ENCODE data around the gene CNTN4.

DNA sequence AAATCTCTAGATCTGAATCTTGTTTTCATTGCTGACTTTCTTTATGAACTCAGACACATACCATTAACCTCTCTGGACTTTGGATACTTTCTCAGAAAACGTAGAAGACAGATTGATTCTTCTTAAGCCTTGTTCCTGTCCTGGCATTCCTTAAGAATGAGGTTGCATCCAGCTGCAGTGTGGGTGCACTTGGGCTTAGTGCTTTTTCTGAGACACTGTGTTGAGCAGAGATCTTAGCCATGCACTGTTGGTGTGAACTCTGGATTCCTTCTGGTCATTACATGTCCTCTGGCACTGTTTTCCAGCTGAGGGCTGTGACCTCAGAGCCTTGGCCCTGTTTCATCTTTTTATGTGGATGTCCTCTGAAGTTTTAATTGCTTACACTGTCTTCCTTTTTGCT, 428.3 kb downstream of the CNTN4 start:
- TF ChIP-seq POLR2AphosphoS5 (IDR thresholded peaks at IDR 0.05; ENCODE audit: insufficient read depth, low read depth, low read length) (no peak), JUN (IDR thresholded peaks at IDR 0.05; ENCODE audit: borderline replicate concordance, insufficient read depth, insufficient read length, low read depth) (no peak), GATA2 (IDR thresholded peaks at IDR 0.05; ENCODE audit: insufficient read depth, insufficient read length, low read depth, low read length) (no peak), POLR2A (IDR thresholded peaks at IDR 0.05; ENCODE audit: low read depth, low read length) (no peak), EZH2 (IDR thresholded peaks at IDR 0.05; ENCODE audit: borderline replicate concordance, low read depth, low read length, severe bottlenecking) (no peak), MYC (IDR thresholded peaks at IDR 0.05; ENCODE audit: low read depth, low read length) (no peak)
- TF ChIP-seq, protein P1, sequence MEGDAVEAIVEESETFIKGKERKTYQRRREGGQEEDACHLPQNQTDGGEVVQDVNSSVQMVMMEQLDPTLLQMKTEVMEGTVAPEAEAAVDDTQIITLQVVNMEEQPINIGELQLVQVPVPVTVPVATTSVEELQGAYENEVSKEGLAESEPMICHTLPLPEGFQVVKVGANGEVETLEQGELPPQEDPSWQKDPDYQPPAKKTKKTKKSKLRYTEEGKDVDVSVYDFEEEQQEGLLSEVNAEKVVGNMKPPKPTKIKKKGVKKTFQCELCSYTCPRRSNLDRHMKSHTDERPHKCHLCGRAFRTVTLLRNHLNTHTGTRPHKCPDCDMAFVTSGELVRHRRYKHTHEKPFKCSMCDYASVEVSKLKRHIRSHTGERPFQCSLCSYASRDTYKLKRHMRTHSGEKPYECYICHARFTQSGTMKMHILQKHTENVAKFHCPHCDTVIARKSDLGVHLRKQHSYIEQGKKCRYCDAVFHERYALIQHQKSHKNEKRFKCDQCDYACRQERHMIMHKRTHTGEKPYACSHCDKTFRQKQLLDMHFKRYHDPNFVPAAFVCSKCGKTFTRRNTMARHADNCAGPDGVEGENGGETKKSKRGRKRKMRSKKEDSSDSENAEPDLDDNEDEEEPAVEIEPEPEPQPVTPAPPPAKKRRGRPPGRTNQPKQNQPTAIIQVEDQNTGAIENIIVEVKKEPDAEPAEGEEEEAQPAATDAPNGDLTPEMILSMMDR (IDR thresholded peaks at IDR 0.05; ENCODE audit: extremely low read depth in 1 of 2, insufficient read depth in 1 of 2, low read depth in 1 of 2, low read length in 2 of 2): no peak
- TF ChIP-seq, protein P2, sequence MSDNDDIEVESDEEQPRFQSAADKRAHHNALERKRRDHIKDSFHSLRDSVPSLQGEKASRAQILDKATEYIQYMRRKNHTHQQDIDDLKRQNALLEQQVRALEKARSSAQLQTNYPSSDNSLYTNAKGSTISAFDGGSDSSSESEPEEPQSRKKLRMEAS (IDR thresholded peaks at IDR 0.05; ENCODE audit: insufficient read depth, insufficient read length): no peak

Measured in endothelial cell of umbilical vein (primary cell).